Mesendoderm (in vitro differentiated cells): ENCODE measurements around the gene AQP7.

Source experiments
- DNase-seq: peaks from one replicate; pipeline ENCODE4 v3.0.0; 2013
- H2AK5ac ChIP-seq: 2 replicates; pipeline ENCODE4 v1.6.1; 2013; ENCODE audit warnings: low read length, inconsistent platforms
- H2BK120ac ChIP-seq: 2 replicates; pipeline ENCODE4 v1.6.1; 2013; ENCODE audit warnings: low read depth, mild to moderate bottlenecking, low read length, moderate library complexity, mixed read lengths
- H2BK15ac ChIP-seq: replicated peaks from 2 replicates; pipeline ENCODE4 v1.6.1; 2013; ENCODE audit warnings: low read depth, mild to moderate bottlenecking, moderate library complexity
- H2BK5ac ChIP-seq: 2 replicates; pipeline ENCODE4 v1.6.1; 2013; ENCODE audit warnings: low read length, inconsistent platforms
- H3K18ac ChIP-seq: 2 replicates; pipeline ENCODE4 v1.6.1; 2013; ENCODE audit warnings: mild to moderate bottlenecking, low read length, mixed read lengths
- H3K23ac ChIP-seq: one replicate; pipeline ENCODE4 v1.6.1; 2013; ENCODE audit warnings: low read length
- H3K27ac ChIP-seq: 2 replicates; pipeline ENCODE4 v1.5.1; 2013; ENCODE audit warnings: low read depth, mild to moderate bottlenecking, inconsistent platforms, low read length, moderate library complexity
- H3K27me3 ChIP-seq: 2 replicates; pipeline ENCODE4 v1.6.1; 2013; ENCODE audit warnings: low read length, control low read depth, mild to moderate bottlenecking, inconsistent platforms; ENCODE audit not compliant: insufficient read depth, poor library complexity
- H3K36me3 ChIP-seq: 2 replicates; pipeline ENCODE4 v1.6.1; 2013; ENCODE audit warnings: low read length, inconsistent platforms; ENCODE audit not compliant: control insufficient read depth, insufficient read depth
- H3K4ac ChIP-seq: one replicate; pipeline ENCODE4 v1.6.1; 2013; ENCODE audit warnings: low read depth, mild to moderate bottlenecking, low read length, moderate library complexity
- H3K4me1 ChIP-seq: 2 replicates; pipeline ENCODE4 v1.6.1; 2013; ENCODE audit warnings: low read depth, low read length, inconsistent platforms; ENCODE audit not compliant: control insufficient read depth
- H3K4me2 ChIP-seq: 2 replicates; pipeline ENCODE4 v1.6.1; 2013; ENCODE audit warnings: low read length
- H3K4me3 ChIP-seq: 2 replicates; pipeline ENCODE4 v1.5.1; 2013; ENCODE audit warnings: mild to moderate bottlenecking, low read length
- H3K56ac ChIP-seq: one replicate; pipeline ENCODE4 v1.6.1; 2013; ENCODE audit warnings: low read length
- H3K79me1 ChIP-seq: 2 replicates; pipeline ENCODE4 v1.6.1; 2013; ENCODE audit warnings: low read length, inconsistent platforms
- H3K79me2 ChIP-seq: 2 replicates; pipeline ENCODE4 v1.6.1; 2013; ENCODE audit warnings: mild to moderate bottlenecking, low read length; ENCODE audit not compliant: control insufficient read depth, insufficient read depth
- H3K9ac ChIP-seq: 2 replicates; pipeline ENCODE4 v1.6.1; 2013; ENCODE audit warnings: low read length, inconsistent platforms
- H4K5ac ChIP-seq: one replicate; pipeline ENCODE4 v1.6.1; 2013; ENCODE audit warnings: low read length
- H4K8ac ChIP-seq: one replicate; pipeline ENCODE4 v1.6.1; 2013; ENCODE audit warnings: low read depth, mild to moderate bottlenecking, control low read depth, low read length, moderate library complexity
- WGBS: extraction: QIAGEN DNeasy Blood & Tissue Kit; methylation state at CpG from one replicate; pipeline ENCODE4 v1.1.7; 2013; ENCODE audit warnings: low lambda C conversion rate, missing lambda C conversion rate; ENCODE audit not compliant: insufficient coverage; ENCODE audit errors: extremely low coverage; 5-methylcytosine and 5-hydroxymethylcytosine counted together

AQP7 gene

GRCh38 chr9:33418090-33418489, 15.7 kb upstream of the AQP7 start:
- Histone ChIP-seq H3K4ac (no peak overlapping the region), H2BK120ac (no peak overlapping the region), H3K4me3 (no peak overlapping the region), H3K56ac (no peak overlapping the region), H3K79me1 (no peaks in the 10 kb centered on the region), H3K79me2 (no peaks in the 10 kb centered on the region), H3K23ac (no peak overlapping the region), H3K27ac (no peak overlapping the region), H3K4me2 (no peak overlapping the region), H2BK5ac (no peak overlapping the region), H2AK5ac (no peak overlapping the region), H3K36me3 (no peaks in the 10 kb centered on the region), H4K8ac (no peak overlapping the region), H3K27me3 (no peaks in the 10 kb centered on the region), H4K5ac (no peak overlapping the region), H3K18ac (no peak overlapping the region), H3K9ac (no peak overlapping the region), H3K4me1 (peaks cover 3% of the 10 kb centered on the region), H2BK15ac (no peak overlapping the region)
- no CpG with 5 or more reads among the region's 8 CpGs for WGBS
- no peak for DNase-seq

GRCh38 chr9:33416996-33417395, 14.6 kb upstream of the AQP7 start:
- WGBS, result no CpG with 5 or more reads among the region's 5 CpGs
- no peak overlapping the region for H2AK5ac ChIP-seq
- H2BK120ac ChIP-seq, result no peak overlapping the region
- H3K23ac ChIP-seq, result no peak overlapping the region
- H2BK15ac ChIP-seq, result no peak overlapping the region
- no peaks in the 10 kb centered on the region for H3K36me3 ChIP-seq
- peaks cover 3% of the 10 kb centered on the region for H3K4me1 ChIP-seq
- no peak overlapping the region for H3K4me3 ChIP-seq
- H3K27ac ChIP-seq, result no peak overlapping the region
- no peak overlapping the region for H4K8ac ChIP-seq
- no peak overlapping the region for H3K18ac ChIP-seq
- H3K9ac ChIP-seq, result no peak overlapping the region
- no peak overlapping the region for H3K4me2 ChIP-seq
- H4K5ac ChIP-seq, result no peak overlapping the region
- H3K79me2 ChIP-seq, result no peaks in the 10 kb centered on the region
- no peaks in the 10 kb centered on the region for H3K79me1 ChIP-seq
- no peak overlapping the region for H3K56ac ChIP-seq
- DNase-seq, result no peak
- H3K4ac ChIP-seq, result no peak overlapping the region
- H2BK5ac ChIP-seq, result no peak overlapping the region
- H3K27me3 ChIP-seq, result no peaks in the 10 kb centered on the region

- no peak overlapping the region for H2AK5ac ChIP-seq
- no peak overlapping the region for H3K4me3 ChIP-seq
- DNase-seq, result peak; percentile 85
- H3K79me1 ChIP-seq, result no peaks in the 10 kb centered on the region
- no peak overlapping the region for H3K27ac ChIP-seq
- peaks cover 3% of the 10 kb centered on the region for H3K4me1 ChIP-seq
- no peak overlapping the region for H3K18ac ChIP-seq
- H2BK15ac ChIP-seq, result no peak overlapping the region
- no peak overlapping the region for H4K5ac ChIP-seq
- no peak overlapping the region for H3K4me2 ChIP-seq
- no peaks in the 10 kb centered on the region for H3K79me2 ChIP-seq
- peak overlapping the region; percentile 74 for H3K56ac ChIP-seq
- no peak overlapping the region for H2BK120ac ChIP-seq
- no peaks in the 10 kb centered on the region for H3K36me3 ChIP-seq
- H2BK5ac ChIP-seq, result no peak overlapping the region
- no CpG with 5 or more reads among the region's 9 CpGs for WGBS
- H3K27me3 ChIP-seq, result no peaks in the 10 kb centered on the region
- H4K8ac ChIP-seq, result no peak overlapping the region
- no peak overlapping the region for H3K4ac ChIP-seq
- no peak overlapping the region for H3K23ac ChIP-seq
- no peak overlapping the region for H3K9ac ChIP-seq
Observed at GRCh38 chr9:33415501-33416038, 13.2 kb upstream of the AQP7 start.

- H3K56ac ChIP-seq, result no peak overlapping the region
- no peak overlapping the region for H3K23ac ChIP-seq
- H2AK5ac ChIP-seq, result no peak overlapping the region
- no peak overlapping the region for H2BK120ac ChIP-seq
- no peaks in the 10 kb centered on the region for H3K36me3 ChIP-seq
- H3K4me1 ChIP-seq, result peaks cover 3% of the 10 kb centered on the region
- no peak for DNase-seq
- H3K4me3 ChIP-seq, result no peak overlapping the region
- H3K27me3 ChIP-seq, result no peaks in the 10 kb centered on the region
- H3K79me1 ChIP-seq, result no peaks in the 10 kb centered on the region
- no peak overlapping the region for H3K18ac ChIP-seq
- no peak overlapping the region for H3K4ac ChIP-seq
- no peak overlapping the region for H3K4me2 ChIP-seq
- H3K27ac ChIP-seq, result no peak overlapping the region
- H3K9ac ChIP-seq, result no peak overlapping the region
- H2BK15ac ChIP-seq, result no peak overlapping the region
- no peaks in the 10 kb centered on the region for H3K79me2 ChIP-seq
- H4K5ac ChIP-seq, result no peak overlapping the region
- no peak overlapping the region for H4K8ac ChIP-seq
- H2BK5ac ChIP-seq, result no peak overlapping the region
- WGBS, result no CpG with 5 or more reads among the region's 13 CpGs
Observed at GRCh38 chr9:33414889-33415500, 12.6 kb upstream of the AQP7 start.

- Histone ChIP-seq H3K23ac (no peak overlapping the region), H3K79me2 (no peaks in the 10 kb centered on the region), H3K9ac (no peak overlapping the region), H3K56ac (no peak overlapping the region), H3K36me3 (no peaks in the 10 kb centered on the region), H2BK120ac (no peak overlapping the region), H3K27ac (no peak overlapping the region), H2AK5ac (no peak overlapping the region), H3K4me2 (no peak overlapping the region), H3K27me3 (no peaks in the 10 kb centered on the region), H3K4me1 (peaks cover 3% of the 10 kb centered on the region), H3K18ac (no peak overlapping the region), H3K79me1 (no peaks in the 10 kb centered on the region), H3K4me3 (no peak overlapping the region), H2BK5ac (no peak overlapping the region), H4K8ac (no peak overlapping the region), H4K5ac (no peak overlapping the region), H2BK15ac (no peak overlapping the region), H3K4ac (no peak overlapping the region)
- no CpG with 5 or more reads among the region's 3 CpGs for WGBS
- DNase-seq, result no peak
Observed at GRCh38 chr9:33414268-33414667, 11.9 kb upstream of the AQP7 start.

GRCh38 chr9:33408087-33408486, 5.7 kb upstream of the AQP7 start:
- no peak for DNase-seq
- Histone ChIP-seq H3K23ac (no peak overlapping the region), H3K36me3 (no peaks in the 10 kb centered on the region), H3K4ac (no peak overlapping the region), H2BK5ac (no peak overlapping the region), H3K79me1 (no peaks in the 10 kb centered on the region), H2BK120ac (no peak overlapping the region), H3K27me3 (no peaks in the 10 kb centered on the region), H2BK15ac (no peak overlapping the region), H4K5ac (no peak overlapping the region), H3K4me3 (no peak overlapping the region), H3K79me2 (no peaks in the 10 kb centered on the region), H3K4me2 (no peak overlapping the region), H2AK5ac (no peak overlapping the region), H3K9ac (no peak overlapping the region), H3K56ac (no peak overlapping the region), H3K27ac (no peak overlapping the region), H4K8ac (no peak overlapping the region), H3K4me1 (no peaks in the 10 kb centered on the region), H3K18ac (no peak overlapping the region)
- no CpG with 5 or more reads among the region's 5 CpGs for WGBS
